Suppressor macrophage treated with lipopolysaccharide for 1 hour (primary cell): ENCODE measurements around the gene TSNAX.
A peak's percentile ranks its signal among the peaks of the same experiment; 100 is the strongest.
"Not testable (repeated sequence)": the region's sequence is repeated elsewhere in the genome, so short reads cannot be mapped to it uniquely, and the experiment has no call there.

Experiments
- DNase-seq, 3 donors: peaks; one replicate each; pipeline ENCODE4 v3.0.0-alpha.2; 2020 to 2022

TSNAX gene

DNA sequence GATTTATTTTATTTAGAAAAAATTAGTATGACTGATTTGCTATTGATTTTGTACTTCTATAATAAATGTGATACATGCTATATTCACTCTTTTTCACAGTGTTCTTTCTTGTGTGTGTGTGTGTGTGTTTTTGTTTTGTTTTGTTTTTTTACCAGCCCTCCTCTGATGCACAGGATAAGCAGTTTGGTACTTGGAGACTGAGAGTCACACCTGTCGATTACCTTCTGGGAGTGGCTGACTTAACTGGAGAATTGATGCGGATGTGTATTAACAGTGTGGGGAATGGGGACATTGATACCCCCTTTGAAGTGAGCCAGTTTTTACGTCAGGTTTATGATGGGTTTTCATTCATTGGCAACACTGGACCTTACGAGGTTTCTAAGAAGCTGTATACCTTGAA is 35.9 kb downstream of the TSNAX start:
- DNase-seq: no peak

DNA sequence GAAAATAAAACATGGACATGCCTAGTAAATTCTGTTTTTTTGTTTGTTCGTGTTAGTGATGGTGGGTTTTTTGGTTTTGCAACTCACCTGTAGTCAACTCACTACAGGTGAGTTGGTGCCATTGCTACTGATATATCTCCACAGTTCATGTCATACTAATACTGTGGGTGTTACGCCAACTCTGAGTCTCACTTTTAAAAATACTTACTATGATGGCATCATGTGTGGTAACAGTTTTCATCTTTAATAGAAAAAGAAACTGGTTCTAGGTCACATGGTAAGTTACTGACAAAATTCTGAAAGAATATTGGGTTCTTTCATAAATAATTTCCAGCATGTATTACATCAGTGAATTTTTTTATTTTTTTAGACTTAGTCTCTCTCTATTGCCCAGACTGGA is 38.0 kb downstream of the TSNAX start:
- no peak for DNase-seq

DNA sequence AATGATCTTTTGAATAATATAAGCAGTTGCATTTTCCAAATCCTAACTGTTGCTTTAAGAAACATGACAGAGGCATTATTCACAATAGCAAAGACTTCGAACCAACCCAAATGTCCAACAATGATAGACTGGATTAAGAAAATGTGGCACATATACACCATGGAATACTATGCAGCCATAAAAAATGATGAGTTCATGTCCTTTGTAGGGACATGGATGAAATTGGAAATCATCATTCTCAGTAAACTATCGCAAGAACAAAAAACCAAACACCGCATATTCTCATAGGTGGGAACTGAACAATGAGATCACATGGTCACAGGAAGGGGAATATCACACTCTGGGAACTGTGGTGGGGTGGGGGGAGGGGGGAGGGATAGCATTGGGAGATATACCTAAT is 41.8 kb downstream of the TSNAX start:
- DNase-seq: not testable (repeated sequence)

DNA sequence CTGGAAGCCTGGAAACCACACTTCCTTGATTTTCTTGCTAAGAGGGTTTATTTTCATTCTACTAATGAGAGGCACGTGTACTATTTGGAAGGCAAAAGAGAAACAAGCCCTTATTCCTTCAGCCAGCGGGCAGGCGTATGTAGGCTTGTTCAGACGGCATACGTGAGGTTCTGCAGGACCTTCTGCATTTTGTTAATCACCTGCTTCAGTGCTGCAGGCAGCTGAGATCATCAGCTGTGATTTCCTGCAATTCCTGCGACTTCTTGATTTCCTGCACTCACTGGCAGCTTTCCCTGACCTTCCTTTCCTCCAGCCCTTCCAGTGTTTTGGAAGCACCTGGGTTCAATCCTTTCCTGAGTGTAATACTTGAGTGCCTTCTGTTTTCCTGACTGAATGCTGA is 43.4 kb downstream of the TSNAX start:
- DNase-seq: no peak

DNA sequence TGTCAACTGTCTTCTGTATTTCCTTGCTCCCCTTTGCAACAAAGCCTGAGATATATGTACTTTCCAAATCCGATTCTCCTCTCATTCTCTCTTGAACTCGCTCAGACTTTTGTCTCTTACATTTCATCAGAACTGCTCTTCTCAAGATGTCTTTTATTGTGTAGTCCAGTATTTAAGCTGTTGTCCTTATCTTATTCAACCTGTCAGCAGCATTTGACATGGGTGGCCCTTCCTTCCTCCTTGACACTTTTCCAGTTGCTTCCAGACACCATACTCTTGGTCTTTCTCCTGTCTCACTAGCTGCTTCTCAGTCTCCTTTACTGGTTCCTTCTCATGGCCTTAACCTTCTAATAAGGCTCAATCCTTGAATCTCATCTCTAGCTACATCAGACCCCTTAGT is 47.0 kb downstream of the TSNAX start:
- DNase-seq: no peak

GRCh38 chr1:231576804-231577718 is 48.6 kb downstream of the TSNAX start:
- no peak for DNase-seq

- no peak for DNase-seq
These were observed 52.4 kb downstream of the TSNAX start for GRCh38 chr1:231580874-231581273.

GRCh38 chr1:231581859-231582258 is 53.4 kb downstream of the TSNAX start:
- no peak for DNase-seq

DNA sequence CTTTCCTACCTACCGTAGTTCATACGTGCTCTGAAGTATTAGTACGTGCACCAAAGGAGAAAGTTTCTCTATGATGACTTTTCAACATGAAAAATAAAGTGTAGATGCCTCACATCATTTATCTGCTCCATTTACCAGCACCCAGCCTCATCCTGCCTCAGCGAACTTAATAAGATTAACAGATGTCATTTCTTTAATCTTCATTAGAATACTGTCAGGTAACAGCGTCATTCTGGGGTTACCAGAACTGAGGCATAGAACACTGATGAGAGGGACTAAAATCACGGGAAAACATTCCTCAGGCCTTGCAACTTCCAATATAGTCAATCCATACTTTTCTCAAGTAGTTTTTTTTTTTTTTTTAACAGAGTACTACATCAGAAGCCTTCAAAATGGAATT is 54.9 kb downstream of the TSNAX start:
- DNase-seq: no peak

DNA sequence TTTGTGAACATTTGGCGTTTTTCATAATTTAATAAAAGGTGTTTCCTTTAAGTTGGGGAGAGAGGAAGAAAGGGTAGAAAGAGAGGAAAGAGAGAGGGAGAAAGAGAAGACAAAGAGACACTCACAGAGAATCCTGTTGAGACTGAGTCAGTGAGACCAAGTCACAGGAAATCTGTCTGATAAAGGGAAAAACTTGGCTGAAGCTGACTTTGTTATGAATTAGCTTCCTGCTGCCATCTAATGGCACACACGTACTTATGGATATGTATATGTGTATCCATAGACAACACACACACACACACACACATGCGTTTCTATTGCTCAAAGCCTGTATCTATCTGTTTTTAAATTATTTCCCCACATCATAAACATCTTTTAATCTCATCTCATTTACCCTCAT is 55.6 kb downstream of the TSNAX start:
- DNase-seq: peak; percentile 40 to 64 (median 47)

- peak in 2 of 3 donors; percentile 61 to 66 for DNase-seq
These were observed 56.5 kb downstream of the TSNAX start for GRCh38 chr1:231584921-231585320.

GRCh38 chr1:231590453-231591198 is 62.2 kb downstream of the TSNAX start:
- DNase-seq: peak; percentile 76 to 86 (median 83)

DNA sequence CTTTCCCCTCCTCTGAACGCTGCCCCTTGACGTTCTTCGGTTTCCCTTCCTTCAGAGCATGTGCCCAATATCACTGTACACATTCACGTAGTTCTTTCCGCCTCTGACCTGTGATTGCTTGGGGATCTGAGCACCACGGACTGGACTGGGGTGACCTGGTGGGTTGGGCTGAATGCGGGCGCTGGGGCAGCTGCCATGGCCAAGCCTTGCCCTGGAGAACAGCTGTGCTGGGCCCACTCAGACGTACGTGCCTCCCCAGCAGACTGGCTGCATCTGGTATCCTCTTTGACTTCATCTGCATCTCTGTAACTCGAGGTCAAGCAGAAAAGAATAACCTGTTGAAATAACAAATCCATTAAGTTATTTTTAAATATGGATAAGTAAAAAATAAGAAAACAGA is 63.0 kb downstream of the TSNAX start:
- DNase-seq: no peak

GRCh38 chr1:231592809-231593208 is 64.3 kb downstream of the TSNAX start:
- DNase-seq: no peak

DNA sequence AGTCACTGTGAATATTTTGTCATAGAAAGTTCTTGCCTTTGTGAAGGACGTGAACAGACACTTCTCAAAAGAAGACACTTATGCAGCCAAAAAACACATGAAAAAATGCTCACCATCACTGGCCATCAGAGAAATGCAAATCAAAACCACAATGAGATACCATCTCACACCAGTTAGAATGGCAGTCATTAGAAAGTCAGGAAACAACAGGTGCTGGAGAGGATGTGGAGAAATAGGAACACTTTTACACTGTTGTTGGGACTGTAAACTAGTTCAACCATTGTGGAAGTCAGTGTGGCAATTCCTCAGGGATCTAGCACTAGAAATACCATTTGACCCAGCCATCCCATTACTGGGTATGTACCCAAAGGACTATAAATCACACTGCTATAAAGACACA is 64.8 kb downstream of the TSNAX start:
- DNase-seq: not testable (repeated sequence)

GRCh38 chr1:231594123-231594522 is 65.7 kb downstream of the TSNAX start:
- DNase-seq: no peak

DNA sequence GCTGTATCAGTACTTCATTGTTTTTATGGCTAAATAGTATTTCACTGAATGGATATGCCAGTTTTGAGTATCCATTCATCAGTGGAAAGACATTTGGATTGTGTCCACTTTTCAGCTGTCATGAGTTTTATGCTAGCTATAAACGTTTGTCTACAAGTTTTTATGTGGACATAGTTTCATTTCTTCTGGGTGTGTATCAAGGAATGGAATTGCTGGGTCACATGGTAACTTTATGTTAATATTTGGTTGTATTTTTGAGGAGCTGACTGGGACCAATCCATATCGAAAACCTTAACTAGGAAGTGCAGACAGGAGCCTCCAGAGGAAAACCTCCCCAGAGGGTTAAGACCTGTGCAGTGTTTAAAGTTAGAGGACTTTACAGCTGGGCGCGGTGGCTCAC is 66.3 kb downstream of the TSNAX start:
- no peak for DNase-seq

- DNase-seq: peak in 2 of 3 donors; percentile 44 to 49
These were observed 67.9 kb downstream of the TSNAX start for GRCh38 chr1:231596337-231596791.

DNA sequence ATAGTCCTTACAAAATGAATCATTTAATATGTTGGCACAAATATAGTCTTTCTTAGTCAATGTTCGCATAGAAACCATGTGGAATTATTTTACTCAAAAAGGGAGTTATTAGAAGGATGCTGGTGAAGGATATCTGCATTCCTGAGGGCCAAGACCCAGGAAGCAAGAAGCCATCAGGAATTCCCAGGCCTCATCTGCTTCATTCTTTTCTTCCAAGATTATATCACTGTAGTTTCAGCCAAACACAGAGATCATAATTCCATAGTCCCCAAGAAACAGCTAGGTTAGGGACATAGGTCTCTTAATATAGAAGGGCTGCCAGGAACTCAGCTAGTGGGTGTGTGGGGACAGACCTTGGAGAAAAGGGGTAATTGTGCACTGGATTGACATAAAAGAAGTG is 69.5 kb downstream of the TSNAX start:
- no peak for DNase-seq

DNA sequence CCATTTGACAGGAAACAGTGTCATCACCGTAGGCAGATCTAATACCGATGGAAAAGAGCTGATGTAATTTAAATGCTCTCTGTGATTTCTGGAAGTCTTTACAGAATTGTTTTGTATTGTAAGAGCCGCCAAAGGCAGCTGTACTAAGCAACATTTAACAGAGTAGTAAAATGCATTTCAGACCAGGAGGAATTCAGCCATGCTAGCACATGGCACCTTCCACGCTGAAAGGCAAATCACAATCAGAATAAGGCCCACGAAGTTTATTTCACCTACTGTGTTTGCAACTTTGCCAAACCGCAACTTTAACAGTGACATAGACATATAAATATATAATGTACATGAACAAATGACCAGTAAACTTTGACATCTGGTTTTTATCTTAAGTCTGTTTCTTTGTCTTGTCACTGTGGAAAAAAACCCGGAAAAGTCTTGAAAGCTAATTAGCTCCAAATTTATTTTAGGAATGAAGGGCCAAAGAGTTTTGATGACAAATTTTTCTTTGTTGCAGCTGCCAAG is 72.0 kb downstream of the TSNAX start:
- no peak for DNase-seq

- no peak for DNase-seq
These were observed 73.6 kb downstream of the TSNAX start for GRCh38 chr1:231601824-231602672.

- DNase-seq: no peak
These were observed 74.2 kb downstream of the TSNAX start for GRCh38 chr1:231602673-231602984.
